IgD-negative memory B cell (primary cell): ENCODE results near the gene IP6K2. TPM values are rescaled to one million over a fixed set of nuclear protein-coding genes. Genes with fewer than 3 reads are reported as not detected.

Experiments used
- polyA plus RNA-seq: library from polyadenylated mRNA; unstranded; fragments of 300-500 nt; fragmentation: Illumina TruSeq; gene quantifications from one replicate; pipeline ENCODE4 v1.2.3, GENCODE V29; 2021

The IP6K2 gene
- polyA plus RNA-seq, 1 donor from 2014 or later, result 43.4 TPM

Other genes starting within 250 kb of the IP6K2 start
- 307 TPM for gene SHISA5, start 213.0 kb downstream of the IP6K2 start, polyA plus RNA-seq
- 1.5 TPM for gene PFKFB4, start 160.4 kb downstream of the IP6K2 start, polyA plus RNA-seq
- gene UCN2, start 153.4 kb downstream of the IP6K2 start, polyA plus RNA-seq, result not detected
- gene COL7A1, start 121.9 kb downstream of the IP6K2 start, polyA plus RNA-seq, result not detected
- 147 TPM for gene UQCRC1, start 107.6 kb downstream of the IP6K2 start, polyA plus RNA-seq
- gene TMEM89, start 95.5 kb downstream of the IP6K2 start, polyA plus RNA-seq, result not detected
- 1.4 TPM for gene SLC26A6, start 81.8 kb downstream of the IP6K2 start, polyA plus RNA-seq
- gene CELSR3, start 54.3 kb downstream of the IP6K2 start, polyA plus RNA-seq, result 0.59 TPM
- gene NCKIPSD, start 31.3 kb downstream of the IP6K2 start, polyA plus RNA-seq, result 17.2 TPM
- gene PRKAR2A, start 130.7 kb upstream of the IP6K2 start, polyA plus RNA-seq, result 10.0 TPM
- gene SLC25A20, start 181.7 kb upstream of the IP6K2 start, polyA plus RNA-seq, result 13.7 TPM
- gene ARIH2, start 201.6 kb upstream of the IP6K2 start, polyA plus RNA-seq, result 88.4 TPM